HL-60 (cell line): ENCODE results near the gene MYLK2.

Experiments
- DNase-seq, 2 experiments: peaks; one replicate each; pipeline ENCODE4 v3.0.0-alpha.2; 2010 to 2020; ENCODE audit warnings: low read depth in 1 of 2, low spot score in 1 of 2
- H3K27ac ChIP-seq: fragments of 250-450 bp; sonication (Bioruptor Pico); replicated peaks from 2 replicates; pipeline ENCODE4 v1.5.1; 2020; ENCODE audit warnings: mild to moderate bottlenecking, moderate library complexity
- H3K27me3 ChIP-seq: fragments of 250-450 bp; sonication (Bioruptor Pico); 2 replicates; pipeline ENCODE4 v1.5.1; 2021; ENCODE audit warnings: mild to moderate bottlenecking, moderate library complexity; ENCODE audit not compliant: insufficient read depth, poor library complexity, severe bottlenecking
- H3K4me3 ChIP-seq: replicated peaks from 2 replicates; pipeline ENCODE4 v1.5.1; 2011; ENCODE audit warnings: mild to moderate bottlenecking, control low read depth, low read length; ENCODE audit not compliant: insufficient read depth
- GABPA ChIP-seq: IDR thresholded peaks from 2 replicates; pipeline ENCODE4 v1.6.1; 2012; ENCODE audit warnings: low read depth
- POLR2AphosphoS5 ChIP-seq: IDR thresholded peaks from 2 replicates; pipeline ENCODE4 v1.6.1; 2012; ENCODE audit warnings: low read depth
- SPI1 ChIP-seq: IDR thresholded peaks from 2 replicates; pipeline ENCODE4 v1.6.1; 2012; ENCODE audit warnings: low read depth, mild to moderate bottlenecking, borderline replicate concordance
- TF ChIP-seq, protein P1 (sequence below): IDR thresholded peaks from one replicate; pipeline ENCODE4 v1.5.1; 2011; ENCODE audit warnings: low read length, control low read depth, inconsistent platforms; ENCODE audit not compliant: insufficient read depth
- TF ChIP-seq, protein P2 (sequence below): IDR thresholded peaks from 2 replicates; pipeline ENCODE4 v1.6.1; 2012; ENCODE audit warnings: low read depth; ENCODE audit not compliant: insufficient replicate concordance

The MYLK2 gene

DNA sequence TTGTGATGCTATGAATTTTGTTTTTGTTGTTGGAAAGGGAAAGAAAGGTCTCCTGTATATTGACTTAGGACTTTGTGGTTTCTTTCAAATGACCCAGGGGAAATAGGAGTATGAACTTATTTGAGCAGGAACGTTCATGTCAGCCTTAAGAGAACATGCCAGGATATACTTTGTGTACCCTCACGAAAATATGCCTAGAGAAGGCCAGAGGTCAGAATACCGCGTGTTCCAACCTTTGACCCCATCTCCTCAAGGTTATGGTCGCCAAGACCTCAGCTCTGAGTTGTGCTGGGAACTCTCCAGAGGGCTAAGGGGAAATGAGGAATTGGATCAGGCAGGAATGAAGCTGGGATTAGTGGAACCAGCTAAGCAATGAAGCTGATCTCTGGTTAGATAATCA, 62.8 kb downstream of the MYLK2 start:
- Histone ChIP-seq H3K4me3 (no peak overlapping the region), H3K27me3 (peaks cover 5% of the 10 kb centered on the region), H3K27ac (no peak overlapping the region)
- TF ChIP-seq SPI1 (no peak), GABPA (no peak), POLR2AphosphoS5 (no peak)
- TF ChIP-seq, protein P1, sequence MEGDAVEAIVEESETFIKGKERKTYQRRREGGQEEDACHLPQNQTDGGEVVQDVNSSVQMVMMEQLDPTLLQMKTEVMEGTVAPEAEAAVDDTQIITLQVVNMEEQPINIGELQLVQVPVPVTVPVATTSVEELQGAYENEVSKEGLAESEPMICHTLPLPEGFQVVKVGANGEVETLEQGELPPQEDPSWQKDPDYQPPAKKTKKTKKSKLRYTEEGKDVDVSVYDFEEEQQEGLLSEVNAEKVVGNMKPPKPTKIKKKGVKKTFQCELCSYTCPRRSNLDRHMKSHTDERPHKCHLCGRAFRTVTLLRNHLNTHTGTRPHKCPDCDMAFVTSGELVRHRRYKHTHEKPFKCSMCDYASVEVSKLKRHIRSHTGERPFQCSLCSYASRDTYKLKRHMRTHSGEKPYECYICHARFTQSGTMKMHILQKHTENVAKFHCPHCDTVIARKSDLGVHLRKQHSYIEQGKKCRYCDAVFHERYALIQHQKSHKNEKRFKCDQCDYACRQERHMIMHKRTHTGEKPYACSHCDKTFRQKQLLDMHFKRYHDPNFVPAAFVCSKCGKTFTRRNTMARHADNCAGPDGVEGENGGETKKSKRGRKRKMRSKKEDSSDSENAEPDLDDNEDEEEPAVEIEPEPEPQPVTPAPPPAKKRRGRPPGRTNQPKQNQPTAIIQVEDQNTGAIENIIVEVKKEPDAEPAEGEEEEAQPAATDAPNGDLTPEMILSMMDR, result no peak
- TF ChIP-seq, protein P2, sequence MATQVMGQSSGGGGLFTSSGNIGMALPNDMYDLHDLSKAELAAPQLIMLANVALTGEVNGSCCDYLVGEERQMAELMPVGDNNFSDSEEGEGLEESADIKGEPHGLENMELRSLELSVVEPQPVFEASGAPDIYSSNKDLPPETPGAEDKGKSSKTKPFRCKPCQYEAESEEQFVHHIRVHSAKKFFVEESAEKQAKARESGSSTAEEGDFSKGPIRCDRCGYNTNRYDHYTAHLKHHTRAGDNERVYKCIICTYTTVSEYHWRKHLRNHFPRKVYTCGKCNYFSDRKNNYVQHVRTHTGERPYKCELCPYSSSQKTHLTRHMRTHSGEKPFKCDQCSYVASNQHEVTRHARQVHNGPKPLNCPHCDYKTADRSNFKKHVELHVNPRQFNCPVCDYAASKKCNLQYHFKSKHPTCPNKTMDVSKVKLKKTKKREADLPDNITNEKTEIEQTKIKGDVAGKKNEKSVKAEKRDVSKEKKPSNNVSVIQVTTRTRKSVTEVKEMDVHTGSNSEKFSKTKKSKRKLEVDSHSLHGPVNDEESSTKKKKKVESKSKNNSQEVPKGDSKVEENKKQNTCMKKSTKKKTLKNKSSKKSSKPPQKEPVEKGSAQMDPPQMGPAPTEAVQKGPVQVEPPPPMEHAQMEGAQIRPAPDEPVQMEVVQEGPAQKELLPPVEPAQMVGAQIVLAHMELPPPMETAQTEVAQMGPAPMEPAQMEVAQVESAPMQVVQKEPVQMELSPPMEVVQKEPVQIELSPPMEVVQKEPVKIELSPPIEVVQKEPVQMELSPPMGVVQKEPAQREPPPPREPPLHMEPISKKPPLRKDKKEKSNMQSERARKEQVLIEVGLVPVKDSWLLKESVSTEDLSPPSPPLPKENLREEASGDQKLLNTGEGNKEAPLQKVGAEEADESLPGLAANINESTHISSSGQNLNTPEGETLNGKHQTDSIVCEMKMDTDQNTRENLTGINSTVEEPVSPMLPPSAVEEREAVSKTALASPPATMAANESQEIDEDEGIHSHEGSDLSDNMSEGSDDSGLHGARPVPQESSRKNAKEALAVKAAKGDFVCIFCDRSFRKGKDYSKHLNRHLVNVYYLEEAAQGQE, result no peak
- DNase-seq, result no peak

DNA sequence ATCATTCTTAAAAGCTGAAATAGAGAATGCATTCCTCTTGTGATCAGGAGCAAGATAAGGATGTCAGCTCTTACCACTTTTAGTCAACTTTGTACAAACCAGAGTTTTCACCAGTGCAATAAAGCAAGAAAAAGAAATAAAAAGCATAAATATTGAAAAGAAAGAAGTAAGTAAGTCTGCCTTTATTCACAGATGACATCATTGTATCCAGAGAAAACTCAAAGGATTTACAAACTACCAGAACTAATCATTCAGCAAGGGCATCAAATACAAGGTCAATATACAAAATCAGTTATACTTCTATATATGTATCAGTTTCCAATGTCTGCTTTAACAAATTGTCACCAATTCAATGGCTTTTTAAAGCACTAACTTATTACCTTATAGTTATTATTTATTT, 64.7 kb downstream of the MYLK2 start:
- DNase-seq, result no peak
- Histone ChIP-seq H3K27ac (no peak overlapping the region), H3K27me3 (peaks cover 4% of the 10 kb centered on the region), H3K4me3 (no peak overlapping the region)
- TF ChIP-seq POLR2AphosphoS5 (no peak), SPI1 (no peak), GABPA (no peak)
- TF ChIP-seq, protein P1, result no peak
- TF ChIP-seq, protein P2, result no peak
